Small intestine (tissue), 7 donors: ENCODE measurements around the gene NECTIN1. TPM values are rescaled to one million over a fixed set of nuclear protein-coding genes. Genes with fewer than 3 reads are reported as not detected.

ENCODE experiments used
- DNase-seq, 2 donors: peaks; one replicate each; pipeline versions ENCODE4 v3.0.0 to v3.0.0-alpha.2; 2013
- FAIRE-seq: peaks from 2 replicates; lab custom pipeline; 2012; peaks lifted over from hg19 to GRCh38; lab: Jason Lieb, UNC
- H3K27ac ChIP-seq, 3 donors: one replicate each; pipeline ENCODE4 v1.5.1; 2013; ENCODE audit warnings: low read length in 2 of 3, mild to moderate bottlenecking in 2 of 3, control low read depth in 1 of 3, inconsistent platforms in 1 of 3, low read depth in 1 of 3, moderate library complexity in 1 of 3
- H3K27me3 ChIP-seq, 3 donors: one replicate each; pipeline ENCODE4 v1.6.1; 2013; ENCODE audit warnings: low read length in 3 of 3, inconsistent platforms in 1 of 3; ENCODE audit not compliant: control insufficient read depth in 3 of 3, insufficient read depth in 3 of 3
- H3K36me3 ChIP-seq, 3 donors: one replicate each; pipeline ENCODE4 v1.6.1; 2013; ENCODE audit warnings: low read length in 3 of 3, inconsistent platforms in 1 of 3, low read depth in 1 of 3, mild to moderate bottlenecking in 1 of 3, moderate library complexity in 1 of 3; ENCODE audit not compliant: control insufficient read depth in 3 of 3, insufficient read depth in 2 of 3
- H3K4me1 ChIP-seq, 3 donors: one replicate each; pipeline ENCODE4 v1.6.1; 2013; ENCODE audit warnings: low read length in 2 of 3, inconsistent platforms in 1 of 3, low read depth in 1 of 3, mild to moderate bottlenecking in 1 of 3, moderate library complexity in 1 of 3; ENCODE audit not compliant: control insufficient read depth in 3 of 3, insufficient read depth in 2 of 3
- H3K4me3 ChIP-seq, 3 donors: one replicate each; pipeline ENCODE4 v1.5.1; 2013; ENCODE audit warnings: low read length in 3 of 3, control low read depth in 1 of 3, inconsistent platforms in 1 of 3, low read depth in 1 of 3, mild to moderate bottlenecking in 1 of 3, moderate library complexity in 1 of 3
- H3K9me3 ChIP-seq, 2 donors: one replicate each; pipeline ENCODE4 v1.6.1; 2013; ENCODE audit warnings: low read depth in 1 of 2, low read length in 1 of 2; ENCODE audit not compliant: control insufficient read depth in 2 of 2, insufficient read depth in 1 of 2
- WGBS, 3 donors: extraction: QIAGEN DNeasy Blood & Tissue Kit; methylation state at CpG; one replicate each; pipeline ENCODE4 v1.1.7; 2013; 5-methylcytosine and 5-hydroxymethylcytosine counted together
- polyA plus RNA-seq, 4 donors: library from polyadenylated mRNA; stranded (reverse) in 3 of 4; unstranded in 1 of 4; fragments of 200-250 nt in 3 of 4; fragments of 120-200 nt in 1 of 4; gene quantifications; one replicate each; pipeline versions ENCODE4 v1.2.1 to v1.2.3, GENCODE V29; 2013
- donor health status: healthy with polysubstance abuse.
- donor health status: control.
- donor health status: control.
- donor health status: Bipolar disorder and iron deficiency.
- donor health status: healthy.

Gene NECTIN1
- polyA plus RNA-seq, 4 donors, result 2.7 to 32.8 (median 11.7) TPM

DNA sequence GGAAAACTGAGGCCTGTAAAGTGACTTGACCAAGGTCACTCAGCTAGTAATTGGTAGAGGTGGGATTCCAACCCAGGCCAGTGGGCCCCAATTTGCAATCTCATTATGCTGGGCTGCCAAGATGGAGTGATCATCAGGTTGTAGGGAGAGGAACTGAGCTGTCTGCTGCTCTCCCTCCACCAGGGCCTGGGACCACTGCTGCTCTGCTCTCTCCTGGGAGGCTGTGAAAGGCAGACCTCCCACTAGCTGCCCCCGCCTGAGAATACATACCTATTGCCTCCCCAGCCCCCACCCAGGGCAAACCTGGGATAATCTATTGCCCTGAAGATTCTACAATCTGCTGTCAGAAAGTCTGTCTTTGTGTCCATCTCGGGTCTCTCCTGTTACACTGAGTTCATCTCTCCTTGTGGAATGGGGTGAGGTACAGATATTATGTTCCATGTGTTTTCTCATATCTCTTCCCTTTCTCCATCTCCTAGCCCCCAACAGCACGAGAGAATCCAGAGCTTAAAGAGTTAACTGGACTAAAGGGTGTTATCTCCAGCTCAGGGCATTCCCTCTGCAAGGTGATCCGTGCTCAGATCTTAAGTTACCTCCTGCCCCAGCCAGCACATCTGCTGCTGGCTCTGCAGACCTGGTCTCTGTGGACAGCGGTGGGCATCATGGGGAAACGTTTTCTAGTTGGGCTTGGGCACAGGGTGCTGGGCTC, 5.6 kb downstream of the NECTIN1 start:
- H3K27ac ChIP-seq, result no peak overlapping the region
- no peak overlapping the region for H3K4me3 ChIP-seq
- 28 to 58% (median 36%) methylated on average over 6 of the region's 6 CpGs for WGBS, 3 donors
- no peak for FAIRE-seq
- H3K9me3 ChIP-seq, result no peaks in the 10 kb centered on the region
- no peaks in the 10 kb centered on the region for H3K27me3 ChIP-seq
- peaks cover 0 to 55% (median 0%) of the 10 kb centered on the region in 3 donors for H3K36me3 ChIP-seq
- no peak for DNase-seq
- peaks cover 2 to 59% (median 2%) of the 10 kb centered on the region in 3 donors for H3K4me1 ChIP-seq

DNA sequence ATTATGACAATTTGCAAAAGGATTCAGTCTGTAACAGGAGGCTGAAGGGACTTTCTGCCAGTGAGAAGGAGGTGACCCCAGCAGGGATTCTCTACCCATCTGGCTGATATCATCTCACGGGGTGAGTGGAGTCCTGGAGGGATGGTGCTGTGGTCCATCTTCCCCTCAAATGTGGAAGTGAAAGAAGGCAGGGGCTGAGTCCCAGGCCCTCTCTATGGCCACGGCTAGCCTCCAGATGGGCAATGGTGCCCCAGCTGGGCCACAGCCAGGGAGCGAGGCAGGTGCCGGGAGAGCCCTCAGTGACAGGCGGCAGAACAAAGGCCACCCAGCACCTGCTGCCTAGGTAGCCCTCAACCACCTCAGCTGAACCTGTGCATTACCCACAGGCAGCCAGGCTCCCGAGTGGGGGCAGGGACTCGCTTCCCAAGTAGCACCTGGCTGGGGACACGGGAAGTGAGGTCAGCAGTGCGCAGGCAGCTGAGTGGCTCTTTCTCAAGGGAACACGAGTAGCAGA, 6.7 kb downstream of the NECTIN1 start:
- Histone ChIP-seq H3K27me3 (no peaks in the 10 kb centered on the region), H3K9me3 (no peaks in the 10 kb centered on the region), H3K36me3 (peaks cover 0 to 66% (median 0%) of the 10 kb centered on the region in 3 donors), H3K4me3 (no peak overlapping the region), H3K27ac (peak overlapping the region; percentile 12 to 47 (median 31)), H3K4me1 (peaks cover 2 to 70% (median 2%) of the 10 kb centered on the region in 3 donors)
- DNase-seq (peak; percentile 61 to 71), FAIRE-seq (no peak)
- 6 to 59% (median 42%) methylated on average over 9 to 10 of the region's 10 CpGs for WGBS, 3 donors

DNA sequence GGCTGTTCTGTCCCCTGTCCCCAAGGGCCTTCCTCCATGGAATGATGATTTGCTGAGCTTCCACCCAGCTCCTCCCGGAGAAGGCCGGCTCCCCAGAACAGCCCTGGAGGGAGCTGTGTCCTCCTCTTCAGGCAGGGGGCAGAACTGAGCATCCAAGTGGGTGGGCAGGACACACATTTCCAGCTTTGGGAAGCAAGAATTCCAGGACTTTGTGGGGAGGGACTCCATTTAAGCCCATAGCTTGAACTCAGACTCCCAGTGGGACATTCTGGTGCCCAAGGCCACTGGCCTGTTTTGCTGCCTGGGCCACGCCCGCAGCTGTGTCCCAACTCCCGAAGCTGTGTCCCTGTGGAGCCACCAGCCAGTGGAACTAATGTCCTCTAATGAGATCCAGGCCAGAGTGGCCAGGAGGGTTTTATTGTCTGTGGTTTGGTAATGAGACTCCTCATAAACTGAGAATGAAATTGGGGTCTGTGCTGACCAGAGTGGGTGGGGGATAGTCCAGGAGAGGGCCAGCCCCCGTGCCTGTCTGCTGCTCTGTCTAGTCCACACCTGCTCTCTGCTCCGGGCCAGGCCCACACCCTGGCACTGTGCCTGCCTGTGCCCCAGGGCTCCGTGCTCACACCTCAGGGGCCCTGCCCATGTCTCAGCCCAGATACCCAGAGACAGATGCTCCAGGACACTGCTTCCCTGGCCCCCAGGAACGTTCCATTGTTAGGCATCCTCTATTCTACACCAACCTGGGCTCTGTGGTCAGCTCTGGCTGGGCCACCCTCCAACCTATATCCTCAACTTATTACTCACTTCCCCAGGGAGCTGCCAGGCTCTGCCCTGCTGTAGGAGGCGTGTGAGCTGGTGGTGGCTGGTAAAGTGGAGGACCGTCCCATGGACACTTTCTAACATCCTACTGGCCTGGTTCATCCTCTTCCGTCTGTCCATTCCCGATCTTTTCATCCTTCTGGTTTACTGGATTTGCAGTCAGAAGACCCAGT, 7.6 kb downstream of the NECTIN1 start:
- no peaks in the 10 kb centered on the region for H3K27me3 ChIP-seq
- H3K27ac ChIP-seq, result peak overlapping the region in 1 of 3 donors; percentile 47
- H3K4me3 ChIP-seq, result no peak overlapping the region
- peak in 1 of 2 donors; percentile 64 for DNase-seq
- H3K9me3 ChIP-seq, result no peaks in the 10 kb centered on the region
- H3K4me1 ChIP-seq, result peaks cover 2 to 71% (median 2%) of the 10 kb centered on the region in 3 donors
- 31 to 57% (median 46%) methylated on average over 13 of the region's 13 CpGs for WGBS, 3 donors
- peaks cover 0 to 68% (median 0%) of the 10 kb centered on the region in 3 donors for H3K36me3 ChIP-seq
- no peak for FAIRE-seq

DNA sequence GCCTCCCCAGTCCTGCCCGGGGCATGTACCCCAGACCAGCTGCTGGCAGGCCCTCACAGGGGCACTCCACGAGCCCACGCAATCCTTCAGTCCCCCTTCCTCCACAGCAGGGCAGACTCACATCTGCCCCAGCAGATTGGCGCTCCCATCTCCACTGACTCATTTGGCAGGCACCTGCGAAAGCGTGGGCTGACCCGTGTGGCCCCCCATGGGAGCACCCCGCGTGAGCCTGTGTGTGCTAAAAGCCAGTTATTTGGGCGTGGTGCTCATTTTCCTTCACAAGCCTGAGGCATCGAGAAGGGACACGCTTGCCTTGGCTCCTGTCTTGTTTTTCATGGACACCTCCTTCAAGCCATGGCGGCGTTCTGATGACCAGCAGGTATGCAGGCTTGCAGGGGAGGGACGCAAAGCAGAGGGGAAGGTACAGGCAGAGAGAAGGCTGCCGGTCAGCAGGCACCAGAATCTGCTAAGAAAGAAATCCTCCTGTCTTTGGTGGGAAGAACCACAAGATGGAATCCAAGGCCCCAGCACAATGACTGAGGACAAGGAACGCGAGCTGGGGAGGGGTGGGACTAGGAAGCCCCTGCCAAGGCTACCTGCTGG, 8.6 kb downstream of the NECTIN1 start:
- no peaks in the 10 kb centered on the region for H3K9me3 ChIP-seq
- H3K27ac ChIP-seq, result no peak overlapping the region
- H3K4me3 ChIP-seq, result no peak overlapping the region
- DNase-seq (no peak), FAIRE-seq (no peak)
- peaks cover 2 to 72% (median 2%) of the 10 kb centered on the region in 3 donors for H3K4me1 ChIP-seq
- peaks cover 0 to 71% (median 0%) of the 10 kb centered on the region in 3 donors for H3K36me3 ChIP-seq
- WGBS, 3 donors, result 54 to 77% (median 72%) methylated on average over 18 of the region's 18 CpGs
- H3K27me3 ChIP-seq, result no peaks in the 10 kb centered on the region

DNA sequence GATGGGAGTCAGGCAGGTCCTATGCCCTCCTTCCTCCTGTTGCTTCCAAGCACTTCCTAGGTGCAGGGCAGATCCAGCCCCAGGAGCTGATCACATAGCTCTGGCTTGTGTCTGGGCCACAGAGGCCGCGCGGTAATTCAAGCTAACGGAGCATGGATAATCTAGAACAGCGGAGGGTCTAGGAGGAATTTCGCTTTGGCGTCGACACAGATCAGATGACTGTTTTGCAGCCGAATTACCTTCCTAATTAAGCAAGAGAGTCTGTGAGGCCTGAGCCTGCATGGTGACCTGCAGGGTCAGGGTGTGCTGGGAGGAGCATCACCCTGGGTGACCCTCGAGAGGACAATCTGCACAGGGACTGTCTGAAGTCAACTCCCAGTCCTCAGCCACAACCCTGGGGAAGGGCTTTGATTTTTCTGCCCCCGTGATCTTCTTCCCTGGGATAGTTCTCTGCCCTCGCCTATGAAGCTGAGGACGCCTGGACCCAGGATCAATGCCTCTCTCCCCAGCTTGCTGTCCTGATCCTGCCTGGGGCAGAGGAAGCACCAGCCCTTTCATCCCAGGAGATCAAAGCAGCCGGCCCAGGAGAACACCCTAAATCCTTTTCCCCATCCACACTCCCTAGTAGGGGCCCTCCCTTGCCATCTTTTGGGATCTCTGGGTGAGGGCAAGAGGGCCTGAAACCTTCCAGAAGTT, 11.0 kb downstream of the NECTIN1 start:
- WGBS, 3 donors, result 58 to 78% (median 67%) methylated on average over 13 to 14 of the region's 14 CpGs
- FAIRE-seq, result no peak
- peaks cover 0 to 70% (median 9%) of the 10 kb centered on the region in 3 donors for H3K4me1 ChIP-seq
- no peaks in the 10 kb centered on the region for H3K27me3 ChIP-seq
- no peak for DNase-seq
- H3K27ac ChIP-seq, result no peak overlapping the region
- H3K9me3 ChIP-seq, result no peaks in the 10 kb centered on the region
- peaks cover 0 to 66% (median 0%) of the 10 kb centered on the region in 3 donors for H3K36me3 ChIP-seq
- H3K4me3 ChIP-seq, result no peak overlapping the region

DNA sequence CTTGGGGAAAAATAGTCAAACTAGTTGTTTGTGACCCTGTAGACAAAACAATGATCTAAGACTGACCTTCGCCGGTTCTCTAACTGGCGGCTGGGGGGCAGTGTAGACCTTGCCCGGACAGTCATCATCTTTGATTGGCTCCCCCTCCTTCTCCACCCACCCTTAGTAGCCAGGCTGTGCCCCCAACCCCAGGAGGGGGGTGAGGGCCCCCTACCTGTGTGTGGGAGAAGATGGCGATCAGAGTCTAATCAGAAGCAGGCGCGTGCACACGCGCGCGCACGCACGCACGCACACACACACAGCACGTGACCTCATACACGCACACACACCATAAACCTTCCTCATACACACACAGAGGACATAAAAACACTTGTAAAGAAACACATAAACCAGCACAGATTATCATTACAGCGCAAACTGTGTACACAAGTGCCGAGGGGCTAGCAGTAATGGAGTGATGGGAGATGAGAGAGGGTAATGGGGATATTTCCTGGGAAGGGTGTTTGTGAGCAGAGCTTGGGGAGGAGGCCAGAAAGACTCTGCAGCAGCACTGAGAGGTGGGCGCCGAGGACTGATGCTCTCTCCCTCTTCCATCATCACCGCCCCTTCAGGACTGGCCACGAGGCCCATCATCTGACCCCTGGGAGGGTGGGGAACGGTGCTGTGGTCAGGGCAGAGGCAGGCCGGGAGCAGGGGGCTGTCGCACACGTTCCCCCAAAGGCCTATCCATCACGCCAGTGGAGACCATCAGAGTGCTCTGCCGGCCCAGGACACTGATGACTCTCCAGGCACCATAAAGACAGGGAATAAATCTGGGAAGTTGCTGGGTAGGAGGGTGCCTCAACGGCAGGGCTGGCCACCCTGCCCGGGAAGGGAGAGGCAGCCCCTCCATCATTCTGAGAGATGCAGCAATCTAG, 12.2 kb downstream of the NECTIN1 start:
- 55 to 81% (median 70%) methylated on average over 30 of the region's 30 CpGs for WGBS, 3 donors
- H3K4me1 ChIP-seq, result peaks cover 0 to 73% (median 9%) of the 10 kb centered on the region in 3 donors
- DNase-seq, result peak in 1 of 2 donors; percentile 65
- no peak for FAIRE-seq
- H3K36me3 ChIP-seq, result peaks cover 0 to 67% (median 0%) of the 10 kb centered on the region in 3 donors
- H3K27me3 ChIP-seq, result no peaks in the 10 kb centered on the region
- peak overlapping the region in 1 of 3 donors; percentile 56 for H3K27ac ChIP-seq
- no peaks in the 10 kb centered on the region for H3K9me3 ChIP-seq
- H3K4me3 ChIP-seq, result no peak overlapping the region

DNA sequence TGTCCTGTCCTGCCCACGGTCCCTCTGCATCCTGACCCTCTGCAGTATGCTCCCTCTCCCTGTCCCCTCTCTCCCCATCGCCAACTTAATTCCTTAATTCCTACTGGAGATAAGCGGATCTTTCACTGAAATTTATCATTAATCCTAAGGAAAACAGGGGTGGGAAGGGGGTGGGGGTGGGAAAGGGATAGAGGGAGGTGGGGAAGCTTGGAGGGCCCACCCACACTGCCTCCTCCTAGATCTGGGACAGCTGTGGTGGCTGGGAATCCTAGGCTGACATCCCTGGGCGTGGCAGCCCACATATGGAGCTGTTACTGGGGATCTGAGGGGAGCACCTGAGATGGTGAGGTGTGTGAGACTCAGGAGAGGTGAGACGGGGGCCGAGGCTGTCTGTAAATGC, 14.4 kb downstream of the NECTIN1 start:
- 37 to 70% (median 61%) methylated on average over 6 of the region's 6 CpGs for WGBS, 3 donors
- H3K27me3 ChIP-seq, result no peaks in the 10 kb centered on the region
- FAIRE-seq, result no peak

More for the DNA sequence above, 14.4 kb downstream of the NECTIN1 start:
- Histone ChIP-seq H3K4me3 (no peak overlapping the region), H3K9me3 (no peaks in the 10 kb centered on the region), H3K36me3 (peaks cover 0 to 55% (median 0%) of the 10 kb centered on the region in 3 donors), H3K27ac (peak overlapping the region in 1 of 3 donors; percentile 71), H3K4me1 (peaks cover 0 to 77% (median 9%) of the 10 kb centered on the region in 3 donors)
- DNase-seq, result no peak
